GM21717 (cell line): ENCODE data around the gene RPS28.

Source experiments
- ATAC-seq: cut with Tn5 transposase; IDR thresholded peaks from one replicate; pipeline ENCODE4 v1.9.1; 2021; ENCODE audit warnings: mild to moderate bottlenecking, moderate library complexity; ENCODE audit not compliant: unreplicated experiment

Gene RPS28

GRCh38 chr19:8370176-8371010, 49.1 kb downstream of the RPS28 start:
- ATAC-seq = no peak

- no peak for ATAC-seq
These were observed 49.9 kb downstream of the RPS28 start for GRCh38 chr19:8371011-8371804.
